H9 (cell line): ENCODE measurements around the gene RAMAC. TPM values are rescaled to one million over a fixed set of nuclear protein-coding genes. Genes with fewer than 3 reads are reported as not detected.

Source experiments
- DNase-seq: peaks from one replicate; pipeline ENCODE4 v3.0.0-alpha.2; 2017
- H2AFZ ChIP-seq: one replicate; pipeline ENCODE4 v1.6.1; 2013; ENCODE audit warnings: mild to moderate bottlenecking, low read length, control low read depth, moderate library complexity
- H2AK5ac ChIP-seq: 2 replicates; pipeline ENCODE4 v1.6.1; 2013; ENCODE audit warnings: low read length, control low read depth, mixed read lengths; ENCODE audit not compliant: insufficient read length
- H2BK120ac ChIP-seq: one replicate; pipeline ENCODE4 v1.6.1; 2013; ENCODE audit warnings: low read depth, mild to moderate bottlenecking, low read length, control low read depth, inconsistent platforms; ENCODE audit not compliant: poor library complexity, severe bottlenecking
- H2BK12ac ChIP-seq: 2 replicates; pipeline ENCODE4 v1.6.1; 2013; ENCODE audit warnings: low read length, control low read depth, mixed read lengths, low read depth; ENCODE audit not compliant: insufficient read length
- H2BK15ac ChIP-seq: 2 replicates; pipeline ENCODE4 v1.6.1; 2013; ENCODE audit warnings: low read depth, low read length, control low read depth
- H2BK20ac ChIP-seq: one replicate; pipeline ENCODE4 v1.6.1; 2013; ENCODE audit warnings: low read depth, mild to moderate bottlenecking, low read length, control low read depth, inconsistent platforms; ENCODE audit not compliant: poor library complexity, severe bottlenecking
- H2BK5ac ChIP-seq: 2 replicates; pipeline ENCODE4 v1.6.1; 2013; ENCODE audit warnings: low read length, control low read depth, mixed read lengths; ENCODE audit not compliant: insufficient read length
- H3K14ac ChIP-seq: 2 replicates; pipeline ENCODE4 v1.6.1; 2013; ENCODE audit warnings: low read length, control low read depth; ENCODE audit not compliant: insufficient read depth
- H3K18ac ChIP-seq: 2 replicates; pipeline ENCODE4 v1.6.1; 2013; ENCODE audit warnings: low read depth, mild to moderate bottlenecking, mixed read lengths, low read length, control low read depth; ENCODE audit not compliant: insufficient read length
- H3K23ac ChIP-seq: 2 replicates; pipeline ENCODE4 v1.6.1; 2013; ENCODE audit warnings: low read length, control low read depth, mixed read lengths, low read depth; ENCODE audit not compliant: insufficient read length
- H3K23me2 ChIP-seq: 2 replicates; pipeline ENCODE4 v1.6.1; 2013; ENCODE audit warnings: low read depth, mild to moderate bottlenecking, mixed read lengths, low read length, control low read depth; ENCODE audit not compliant: insufficient read length, poor library complexity, severe bottlenecking
- H3K27ac ChIP-seq: 2 replicates; pipeline ENCODE4 v1.5.1; 2013; ENCODE audit warnings: low read length, control low read depth, mixed read lengths, low read depth; ENCODE audit not compliant: insufficient read length
- H3K27me3 ChIP-seq: 2 replicates; pipeline ENCODE4 v1.6.1; 2013; ENCODE audit warnings: low read length, control low read depth, inconsistent platforms; ENCODE audit not compliant: insufficient read depth
- H3K4ac ChIP-seq: 2 replicates; pipeline ENCODE4 v1.6.1; 2013; ENCODE audit warnings: low read depth, mild to moderate bottlenecking, control low read depth, inconsistent platforms, low read length, moderate library complexity
- H3K4me1 ChIP-seq: 2 replicates; pipeline ENCODE4 v1.6.1; 2013; ENCODE audit warnings: low read length, control low read depth, inconsistent platforms; ENCODE audit not compliant: insufficient read depth
- H3K4me2 ChIP-seq: 2 replicates; pipeline ENCODE4 v1.6.1; 2013; ENCODE audit warnings: low read length, control low read depth, mixed read lengths; ENCODE audit not compliant: insufficient read length, insufficient read depth
- H3K56ac ChIP-seq: 2 replicates; pipeline ENCODE4 v1.6.1; 2013; ENCODE audit warnings: low read depth, mild to moderate bottlenecking, mixed read lengths, low read length, control low read depth; ENCODE audit not compliant: insufficient read length
- H3K79me1 ChIP-seq: 2 replicates; pipeline ENCODE4 v1.6.1; 2013; ENCODE audit warnings: low read depth, mild to moderate bottlenecking, moderate library complexity, low read length, control low read depth, inconsistent platforms; ENCODE audit not compliant: insufficient read depth, poor library complexity, severe bottlenecking
- H3K79me2 ChIP-seq: 2 replicates; pipeline ENCODE4 v1.6.1; 2013; ENCODE audit warnings: low read length, control low read depth, inconsistent platforms; ENCODE audit not compliant: insufficient read depth
- H3K9ac ChIP-seq: 2 replicates; pipeline ENCODE4 v1.6.1; 2013; ENCODE audit warnings: low read length, control low read depth, mixed read lengths; ENCODE audit not compliant: insufficient read length; ENCODE audit errors: extremely low read depth
- H3K9me3 ChIP-seq: one replicate; pipeline ENCODE4 v1.6.1; 2013; ENCODE audit warnings: low read depth, low read length, inconsistent platforms; ENCODE audit not compliant: control insufficient read depth
- H3T11ph ChIP-seq: one replicate; pipeline ENCODE4 v1.6.1; 2013; ENCODE audit warnings: mild to moderate bottlenecking, low read length, control low read depth, inconsistent platforms
- H4K20me1 ChIP-seq: one replicate; pipeline ENCODE4 v1.6.1; 2013; ENCODE audit not compliant: control insufficient read depth, insufficient read length, insufficient read depth
- H4K5ac ChIP-seq: 2 replicates; pipeline ENCODE4 v1.6.1; 2013; ENCODE audit warnings: low read depth, mild to moderate bottlenecking, mixed read lengths, low read length, control low read depth; ENCODE audit not compliant: insufficient read length
- H4K8ac ChIP-seq: replicated peaks from 2 replicates; pipeline ENCODE4 v1.6.1; 2013; ENCODE audit warnings: low read length, control low read depth, mixed read lengths, low read depth; ENCODE audit not compliant: insufficient read length
- H4K91ac ChIP-seq: 2 replicates; pipeline ENCODE4 v1.6.1; 2013; ENCODE audit warnings: low read depth, mild to moderate bottlenecking, moderate library complexity, mixed read lengths, low read length, control low read depth; ENCODE audit not compliant: insufficient read length
- H3K27ac Mint-ChIP-seq, 3 experiments: 2 replicates in 2 of 3; 3 replicates in 1 of 3; pipeline ENCODE4 v1.8.0; 2020 to 2021; ENCODE audit warnings: mixed read lengths in 3 of 3, mild to moderate bottlenecking in 1 of 3, moderate library complexity in 1 of 3
- H3K27me3 Mint-ChIP-seq: 2 replicates; pipeline ENCODE4 v1.8.0; 2021; ENCODE audit warnings: low read depth, mild to moderate bottlenecking, moderate library complexity, mixed read lengths
- H3K36me3 Mint-ChIP-seq, 3 experiments: 2 replicates in 2 of 3; 3 replicates in 1 of 3; pipeline ENCODE4 v1.8.0; 2020 to 2021; ENCODE audit warnings: low read depth in 3 of 3, mixed read lengths in 3 of 3; ENCODE audit not compliant: insufficient read depth in 1 of 3
- H3K4me1 Mint-ChIP-seq, 2 experiments: 2 replicates each; pipeline ENCODE4 v1.8.0; 2020; ENCODE audit warnings: mixed read lengths in 2 of 2
- H3K4me3 Mint-ChIP-seq, 2 experiments: 2 replicates in 1 of 2; 3 replicates in 1 of 2; pipeline ENCODE4 v1.8.0; 2020 to 2021; ENCODE audit warnings: mild to moderate bottlenecking in 2 of 2, mixed read lengths in 2 of 2, moderate library complexity in 1 of 2
- H3K9me3 Mint-ChIP-seq, 2 experiments: 2 replicates in 1 of 2; 3 replicates in 1 of 2; pipeline ENCODE4 v1.8.0; 2020; ENCODE audit warnings: mild to moderate bottlenecking in 2 of 2, mixed read lengths in 2 of 2, moderate library complexity in 1 of 2
- CTCF ChIP-seq: fragments of 200-600 bp; sonication (generic); conservative IDR thresholded peaks from 3 replicates; pipeline ENCODE4 v1.8.0; 2021; ENCODE audit warnings: antibody characterized with exemption, mild to moderate bottlenecking
- WGBS: extraction: QIAGEN DNeasy Blood & Tissue Kit; methylation state at CpG from one replicate; pipeline ENCODE4 v1.1.7; 2013; ENCODE audit warnings: missing lambda C conversion rate, low lambda C conversion rate, mixed read lengths; ENCODE audit not compliant: insufficient read length; ENCODE audit errors: extremely low coverage; 5-methylcytosine and 5-hydroxymethylcytosine counted together
- total RNA-seq: library from RNA; stranded (reverse); gene quantifications from 2 replicates; pipeline ENCODE4 v1.2.1, GENCODE V29; 2021

The RAMAC gene
- total RNA-seq, 1 experiment from 2014 or later = 35.8 TPM

DNA sequence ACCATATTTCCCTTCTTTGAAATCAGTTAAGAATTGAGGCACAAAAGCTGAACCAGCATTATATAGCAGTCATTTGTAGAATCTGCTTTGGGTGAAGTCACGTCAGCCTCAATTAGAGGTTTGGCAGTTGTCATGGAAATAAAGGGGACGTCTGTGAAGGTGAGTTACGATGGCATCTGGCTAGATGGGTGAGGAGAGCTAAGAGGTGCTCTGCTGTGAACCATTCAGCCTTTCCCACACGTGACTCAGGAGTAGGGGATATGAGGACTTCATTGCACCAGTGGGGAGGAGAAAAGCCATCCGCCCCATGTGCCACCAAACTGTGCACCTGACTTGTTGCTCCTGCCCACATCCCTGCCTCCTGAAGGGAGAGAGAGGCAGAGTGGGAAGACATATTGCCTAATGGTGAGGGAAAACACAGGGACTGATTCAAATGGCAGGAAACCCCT, 28.2 kb downstream of the RAMAC start:
- no peak for TF ChIP-seq CTCF
- Histone ChIP-seq H3K79me2 (no peaks in the 10 kb centered on the region; the same call in 1 of the 2 replicates), H3K23me2 (peaks cover 5% of the 10 kb centered on the region), H2AK5ac (no peak overlapping the region), H4K8ac (no peak overlapping the region), H3K27me3 (no peaks in the 10 kb centered on the region), H3K18ac (no peak overlapping the region), H2BK15ac (no peak overlapping the region), H4K91ac (no peak overlapping the region), H2BK120ac (no peak overlapping the region), H2AFZ (no peak overlapping the region), H3K4me1 (no peaks in the 10 kb centered on the region), H3K56ac (no peak overlapping the region), H3K27ac (no peak overlapping the region), H2BK12ac (no peak overlapping the region), H2BK20ac (no peak overlapping the region), H3T11ph (no peak overlapping the region), H4K5ac (no peak overlapping the region), H3K23ac (no peak overlapping the region), H3K9ac (no peak overlapping the region), H3K4ac (no peak overlapping the region), H3K9me3 (no peaks in the 10 kb centered on the region), H2BK5ac (no peak overlapping the region), H3K79me1 (no peaks in the 10 kb centered on the region), H4K20me1 (no peaks in the 10 kb centered on the region), H3K4me2 (no peak overlapping the region), H3K14ac (no peak overlapping the region)
- H3K4me1 Mint-ChIP-seq = peaks cover 30 to 35% of the 10 kb centered on the region in 2 experiments
- no CpG with 5 or more reads among the region's 5 CpGs for WGBS
- H3K4me3 Mint-ChIP-seq = no peak overlapping the region
- H3K27ac Mint-ChIP-seq = no peak overlapping the region
- H3K36me3 Mint-ChIP-seq = peaks cover 14 to 38% (median 29%) of the 10 kb centered on the region in 3 experiments
- H3K27me3 Mint-ChIP-seq = peaks cover 3% of the 10 kb centered on the region; the same call in 1 of the 2 replicates
- H3K9me3 Mint-ChIP-seq = peaks cover 5 to 10% of the 10 kb centered on the region in 2 experiments; a peak in 3 of 5 replicates
- DNase-seq = no peak
